Motor neuron (in vitro differentiated cells): ENCODE data around the gene TERT. TPM values are rescaled to one million over a fixed set of nuclear protein-coding genes. Genes with fewer than 3 reads are reported as not detected.

Source experiments
- ATAC-seq, 8 experiments: fragments of 200-7000 bp; cut with Tn5 transposase; replicated peaks in 6 of 8; 2 replicates each; pipeline ENCODE4 v1.8.0; 2021; ENCODE audit warnings: mild to moderate bottlenecking in 8 of 8, moderate library complexity in 8 of 8
- H3K27ac ChIP-seq, 2 donors: fragments of 250-450 bp; sonication (Bioruptor Pico); 2 replicates each; pipeline ENCODE4 v1.9.0; 2021; ENCODE audit warnings: antibody characterized with exemption in 2 of 2, mild to moderate bottlenecking in 2 of 2, moderate library complexity in 1 of 2
- H3K4me1 ChIP-seq, 2 donors: fragments of 250-450 bp; sonication (Bioruptor Pico); replicated peaks in 1 of 2; 2 replicates each; pipeline ENCODE4 v1.6.1; 2021; ENCODE audit warnings: antibody characterized with exemption in 2 of 2, mild to moderate bottlenecking in 2 of 2, moderate library complexity in 1 of 2
- H3K4me3 ChIP-seq, 5 donors: fragments of 250-450 bp; sonication (Bioruptor Pico); 2 replicates each; pipeline ENCODE4 v1.9.0; 2021; ENCODE audit warnings: antibody characterized with exemption in 5 of 5, mild to moderate bottlenecking in 5 of 5, moderate library complexity in 4 of 5
- WGBS, 10 experiments: fragments of 450-650 bp; shearing (Covaris generic); methylation state at CpG; one replicate each; pipeline ENCODE4 v1.0.0; 2022; 5-methylcytosine and 5-hydroxymethylcytosine counted together
- in situ Hi-C, 9 experiments: fragments of 400-800 bp; cut with MboI; loops; one replicate each; pipeline ENCODE4 v1.15.0; 2021; ENCODE audit warnings: low sequenced_read_pairs in 9 of 9, low pct_unique_long_range_greater_than_20kb in 2 of 9; ENCODE audit not compliant: unreplicated experiment in 9 of 9
- total RNA-seq, 8 experiments: library from RNA; unstranded; fragments of 300-600 nt; gene quantifications; 2 replicates each; pipeline versions ENCODE4 v1.2.3 to v1.2.4, GENCODE V29; 2022

Gene TERT
- total RNA-seq, 8 experiments from 2014 or later = 0.05 to 6.3 (median 0.38) TPM; not detected in 1

GRCh38 chr5:1215320-1216096, 79.4 kb downstream of the TERT start:
- H3K4me3 ChIP-seq = no peak overlapping the region
- ATAC-seq = no peak
- no peak overlapping the region for H3K27ac ChIP-seq
- in situ Hi-C loops = loop anchor here in 1 of 9 experiments (25.0 kb wide), 1 partner anchor 422 kb away; no protein-coding TSS in a partner anchor
- 19 to 88% (median 78%) methylated on average over 1 to 15 of the region's 23 CpGs; no CpG with 5 or more reads in 2 of the 10 experiments for WGBS, 10 experiments
- no peaks in the 10 kb centered on the region for H3K4me1 ChIP-seq

GRCh38 chr5:1214936-1215220, 80.0 kb downstream of the TERT start:
- 17 to 40% methylated on average over 1 of the region's 2 CpGs; no CpG with 5 or more reads in 8 of the 10 experiments for WGBS, 10 experiments
- ATAC-seq = no peak
- H3K4me1 ChIP-seq = no peaks in the 10 kb centered on the region

GRCh38 chr5:1214163-1214935, 80.5 kb downstream of the TERT start:
- ATAC-seq = no peak
- H3K4me3 ChIP-seq = no peak overlapping the region
- H3K27ac ChIP-seq = no peak overlapping the region
- in situ Hi-C loops = loop anchor here in 1 of 9 experiments (25.0 kb wide), 1 partner anchor 423 kb away; no protein-coding TSS in a partner anchor
- H3K4me1 ChIP-seq = no peaks in the 10 kb centered on the region
- WGBS, 10 experiments = no CpG with 5 or more reads among the region's 22 CpGs

More at GRCh38 chr5:1214936-1215220, 80.0 kb downstream of the TERT start:
- Histone ChIP-seq H3K4me3 (no peak overlapping the region), H3K27ac (no peak overlapping the region)
- in situ Hi-C loops = loop anchor here in 1 of 9 experiments (25.0 kb wide), 1 partner anchor 422 kb away; no protein-coding TSS in a partner anchor

- in situ Hi-C loops = loop anchor here in 1 of 9 experiments (25.0 kb wide), 1 partner anchor 424 kb away; no protein-coding TSS in a partner anchor
- 100% methylated on average over 1 to 2 of the region's 25 CpGs; no CpG with 5 or more reads in 8 of the 10 experiments for WGBS, 10 experiments
These were observed 81.2 kb downstream of the TERT start for GRCh38 chr5:1213508-1214162.

GRCh38 chr5:1212881-1213280, 82.0 kb downstream of the TERT start:
- in situ Hi-C loops = loop anchor here in 1 of 9 experiments (25.0 kb wide), 1 partner anchor 424 kb away; no protein-coding TSS in a partner anchor
- Histone ChIP-seq H3K4me3 (no peak overlapping the region), H3K4me1 (no peaks in the 10 kb centered on the region), H3K27ac (no peak overlapping the region)
- WGBS, 10 experiments = no CpG with 5 or more reads among the region's 18 CpGs
- ATAC-seq = no peak

More at GRCh38 chr5:1213508-1214162, 81.2 kb downstream of the TERT start:
- no peak overlapping the region for H3K4me3 ChIP-seq
- H3K27ac ChIP-seq = no peak overlapping the region
- no peaks in the 10 kb centered on the region for H3K4me1 ChIP-seq
- ATAC-seq = no peak

DNA sequence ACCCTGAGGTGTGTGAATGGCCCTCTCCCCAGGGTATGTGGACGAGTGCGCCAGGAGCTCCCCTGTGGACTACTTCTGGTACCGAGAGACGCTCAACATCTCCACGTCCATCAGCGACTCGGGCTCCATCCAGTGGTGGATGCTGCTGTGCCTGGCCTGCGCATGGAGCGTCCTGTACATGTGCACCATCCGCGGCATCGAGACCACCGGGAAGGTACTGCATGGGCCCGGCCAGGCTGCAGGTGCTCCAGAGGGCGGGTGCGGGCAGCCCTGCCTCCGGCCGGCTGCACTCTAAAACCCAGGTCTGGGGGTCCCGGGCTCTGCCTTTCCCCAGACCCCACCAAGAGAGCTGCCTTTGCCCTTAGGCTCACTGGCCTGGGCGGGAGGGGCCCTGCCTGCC, 82.6 kb downstream of the TERT start:
- no peaks in the 10 kb centered on the region for H3K4me1 ChIP-seq

DNA sequence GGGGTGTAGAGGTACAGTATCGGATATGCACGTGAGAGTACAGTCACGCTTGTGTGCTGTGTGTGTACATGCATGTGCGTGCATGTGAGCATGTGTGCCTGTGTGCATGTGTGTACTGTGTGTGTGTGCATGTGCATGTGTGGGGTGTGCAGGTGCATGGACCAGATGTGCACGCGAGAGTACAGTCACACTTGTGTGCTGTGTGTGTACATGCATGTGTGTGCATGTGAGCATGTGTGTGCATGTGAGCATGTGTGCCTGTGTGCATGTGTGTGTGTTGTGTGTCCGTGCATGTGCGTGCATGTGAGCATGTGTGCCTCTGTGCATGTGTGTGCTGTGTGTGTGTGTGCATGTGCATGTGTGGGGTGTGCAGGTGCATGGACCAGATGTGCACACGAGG, 83.2 kb downstream of the TERT start:
- Histone ChIP-seq H3K27ac (no peak overlapping the region), H3K4me3 (no peak overlapping the region), H3K4me1 (no peaks in the 10 kb centered on the region)
- in situ Hi-C loops = loop anchor here in 1 of 9 experiments (25.0 kb wide), 1 partner anchor 426 kb away; no protein-coding TSS in a partner anchor
- 20 to 100% (median 80%) methylated on average over 1 to 4 of the region's 9 CpGs; no CpG with 5 or more reads in 5 of the 10 experiments for WGBS, 10 experiments
- ATAC-seq = no peak

More for the DNA sequence above, 82.6 kb downstream of the TERT start:
- no peak for ATAC-seq
- Histone ChIP-seq H3K4me3 (no peak overlapping the region), H3K27ac (no peak overlapping the region)
- in situ Hi-C loops = loop anchor here in 1 of 9 experiments (25.0 kb wide), 1 partner anchor 425 kb away; no protein-coding TSS in a partner anchor
- WGBS, 10 experiments = 80 to 89% methylated on average over 3 to 9 of the region's 20 CpGs; no CpG with 5 or more reads in 8 of the 10 experiments

- in situ Hi-C loops = loop anchor here in 1 of 9 experiments (25.0 kb wide), 1 partner anchor 426 kb away; no protein-coding TSS in a partner anchor
- no peak for ATAC-seq
- no peak overlapping the region for H3K4me3 ChIP-seq
- H3K4me1 ChIP-seq = no peaks in the 10 kb centered on the region
- H3K27ac ChIP-seq = no peak overlapping the region
- 100% methylated on average over 1 of the region's 21 CpGs; no CpG with 5 or more reads in 9 of the 10 experiments for WGBS, 10 experiments
These were observed 84.0 kb downstream of the TERT start for GRCh38 chr5:1210832-1211251.

GRCh38 chr5:1209896-1210776, 84.7 kb downstream of the TERT start:
- no peak overlapping the region for H3K4me3 ChIP-seq
- no peak for ATAC-seq
- no peaks in the 10 kb centered on the region for H3K4me1 ChIP-seq
- WGBS, 10 experiments = 19 to 87% (median 61%) methylated on average over 2 to 7 of the region's 21 CpGs; no CpG with 5 or more reads in 3 of the 10 experiments
- no peak overlapping the region for H3K27ac ChIP-seq
- in situ Hi-C loops = loop anchor here in 1 of 9 experiments (25.0 kb wide), 1 partner anchor 427 kb away; no protein-coding TSS in a partner anchor

DNA sequence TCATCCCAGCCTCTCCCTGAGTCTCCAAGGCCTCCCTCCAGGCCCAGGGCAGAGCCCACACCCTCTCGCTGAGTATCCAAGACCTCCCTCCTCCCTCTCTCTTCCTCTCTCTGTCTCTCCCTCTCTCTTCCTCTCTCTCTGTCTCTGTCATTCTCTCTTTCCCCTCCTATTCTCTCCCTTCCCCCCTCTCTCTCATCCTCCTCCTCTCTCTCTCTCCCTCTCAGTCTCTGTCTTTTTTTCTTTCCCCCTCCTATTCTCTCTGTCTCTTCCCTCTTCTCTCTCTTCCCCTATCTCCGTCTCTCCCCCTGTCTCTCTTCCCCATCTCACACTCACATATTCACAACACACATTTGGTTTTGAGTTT, 85.4 kb downstream of the TERT start:
- Histone ChIP-seq H3K4me1 (no peaks in the 10 kb centered on the region), H3K27ac (no peak overlapping the region), H3K4me3 (no peak overlapping the region)
- in situ Hi-C loops = loop anchor here in 1 of 9 experiments (25.0 kb wide), 1 partner anchor 428 kb away; no protein-coding TSS in a partner anchor
- peak in 2 of 8 experiments; percentile 10 to 50 for ATAC-seq
- 13 to 92% (median 38%) methylated on average over 1 to 2 of the region's 2 CpGs; no CpG with 5 or more reads in 3 of the 10 experiments for WGBS, 10 experiments

GRCh38 chr5:1208743-1209488, 86.0 kb downstream of the TERT start:
- H3K4me3 ChIP-seq = no peak overlapping the region
- in situ Hi-C loops = loop anchor here in 1 of 9 experiments (25.0 kb wide), 1 partner anchor 428 kb away; no protein-coding TSS in a partner anchor

More at GRCh38 chr5:1208743-1209488, 86.0 kb downstream of the TERT start:
- 0 to 85% (median 49%) methylated on average over 2 to 7 of the region's 24 CpGs; no CpG with 5 or more reads in 5 of the 10 experiments for WGBS, 10 experiments
- no peaks in the 10 kb centered on the region for H3K4me1 ChIP-seq
- peak; percentile 71 to 95 (median 81) for ATAC-seq
- H3K27ac ChIP-seq = no peak overlapping the region
